Loucy (cell line): ENCODE measurements around the gene KIF4A.

Experiments
- CTCF ChIP-seq: fragments of 200-600 bp; sonication (generic); conservative IDR thresholded peaks from 2 replicates; pipeline ENCODE4 v1.5.1; 2014; ENCODE audit warnings: mild to moderate bottlenecking, antibody characterized with exemption, low read length
- EZH2phosphoT487 ChIP-seq: fragments of 200-600 bp; IDR thresholded peaks from 2 replicates; pipeline ENCODE4 v1.6.1; 2018; ENCODE audit warnings: antibody characterized with exemption, mild to moderate bottlenecking, moderate library complexity, borderline replicate concordance

DNA sequence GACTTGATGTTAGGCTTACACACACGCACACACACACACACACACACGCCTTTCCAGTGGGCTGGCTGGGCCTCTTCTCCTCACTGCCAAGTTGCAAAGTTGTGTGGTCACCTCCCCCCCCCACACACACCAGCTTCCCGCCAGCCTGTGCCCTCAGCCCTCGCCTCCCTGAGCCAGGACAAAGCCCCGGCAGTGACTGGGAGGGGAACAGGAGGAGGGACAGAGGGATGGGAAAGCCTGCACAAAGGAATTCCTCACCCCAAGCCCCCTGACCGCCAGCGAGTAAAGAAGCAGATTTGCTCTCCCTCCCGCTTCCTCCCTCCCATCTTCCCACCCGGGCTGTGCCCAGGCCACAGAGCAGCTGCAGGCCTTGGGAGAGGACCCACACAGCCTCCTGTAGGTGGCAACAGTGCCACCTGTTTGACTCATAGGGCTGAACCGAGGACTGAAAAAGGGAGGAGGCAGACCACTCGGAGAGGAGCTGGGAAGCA lies 133.0 kb downstream of the KIF4A start, which contains the start of gene GDPD2:
- TF ChIP-seq CTCF (peak; percentile 35; the same call in 1 of the 2 replicates), EZH2phosphoT487 (no peak)
